ENCODE data around the gene SLC26A2. TPM values are rescaled to one million over a fixed set of nuclear protein-coding genes. Genes with fewer than 3 reads are reported as not detected.

SLC26A2 gene
- total RNA-seq, 1 donor from 2014 or later: 15.4 TPM

DNA sequence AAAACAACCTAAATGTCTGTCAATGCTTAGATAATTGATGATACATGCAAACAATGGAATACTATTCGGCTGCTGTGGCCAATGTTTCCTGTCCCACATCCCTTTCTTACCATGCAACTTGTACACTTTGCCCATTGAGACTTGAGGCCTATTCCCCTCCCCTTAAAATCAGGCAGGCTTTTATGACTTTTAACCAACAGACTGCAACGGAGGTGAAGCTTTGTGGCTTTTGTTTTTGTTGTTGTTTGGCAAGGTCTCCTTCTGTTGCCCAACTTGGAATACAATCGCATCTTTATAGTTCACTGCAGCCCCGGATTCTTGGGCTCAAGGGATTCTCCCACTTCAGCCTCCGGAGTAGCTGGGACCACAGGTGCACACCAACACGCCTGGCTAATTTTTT lies 5.8 kb upstream of the SLC26A2 start:
- TF ChIP-seq, protein P1, sequence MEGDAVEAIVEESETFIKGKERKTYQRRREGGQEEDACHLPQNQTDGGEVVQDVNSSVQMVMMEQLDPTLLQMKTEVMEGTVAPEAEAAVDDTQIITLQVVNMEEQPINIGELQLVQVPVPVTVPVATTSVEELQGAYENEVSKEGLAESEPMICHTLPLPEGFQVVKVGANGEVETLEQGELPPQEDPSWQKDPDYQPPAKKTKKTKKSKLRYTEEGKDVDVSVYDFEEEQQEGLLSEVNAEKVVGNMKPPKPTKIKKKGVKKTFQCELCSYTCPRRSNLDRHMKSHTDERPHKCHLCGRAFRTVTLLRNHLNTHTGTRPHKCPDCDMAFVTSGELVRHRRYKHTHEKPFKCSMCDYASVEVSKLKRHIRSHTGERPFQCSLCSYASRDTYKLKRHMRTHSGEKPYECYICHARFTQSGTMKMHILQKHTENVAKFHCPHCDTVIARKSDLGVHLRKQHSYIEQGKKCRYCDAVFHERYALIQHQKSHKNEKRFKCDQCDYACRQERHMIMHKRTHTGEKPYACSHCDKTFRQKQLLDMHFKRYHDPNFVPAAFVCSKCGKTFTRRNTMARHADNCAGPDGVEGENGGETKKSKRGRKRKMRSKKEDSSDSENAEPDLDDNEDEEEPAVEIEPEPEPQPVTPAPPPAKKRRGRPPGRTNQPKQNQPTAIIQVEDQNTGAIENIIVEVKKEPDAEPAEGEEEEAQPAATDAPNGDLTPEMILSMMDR (IDR thresholded peaks at IDR 0.05; ENCODE audit: insufficient read depth, low read length, poor library complexity, severe bottlenecking): no peak
- no peaks in the 10 kb centered on the region for H3K27me3 ChIP-seq (ENCODE audit: control insufficient read depth, insufficient read depth, low read length)
- no peaks in the 10 kb centered on the region for H3K36me3 ChIP-seq (ENCODE audit: control insufficient read depth, insufficient read depth, low read length)
- no peak overlapping the region for H3K4me3 ChIP-seq (ENCODE audit: low read depth, low read length)
- DNase-seq (ENCODE audit: low read depth): no peak

DNA sequence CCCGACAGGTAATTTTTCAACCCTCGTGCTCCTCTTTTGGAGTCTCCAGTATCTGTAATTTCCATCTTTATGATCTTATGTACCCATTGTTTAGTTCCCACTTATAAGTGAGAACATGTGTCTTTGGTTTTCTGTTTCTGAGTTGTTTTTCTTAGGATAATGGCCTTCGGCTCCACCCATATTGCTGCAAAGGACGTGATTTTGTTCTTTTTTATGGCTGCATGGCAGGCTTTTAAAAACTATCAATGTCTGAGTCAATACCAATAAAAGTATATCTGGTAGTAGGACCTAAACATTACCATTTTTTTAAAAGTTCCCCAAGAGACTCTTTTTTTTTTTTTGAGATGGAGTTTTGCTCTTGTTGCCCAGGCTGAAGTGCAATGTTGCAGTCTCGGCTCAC lies 3.9 kb upstream of the SLC26A2 start:
- Histone ChIP-seq H3K4me3 (ENCODE audit: low read depth, low read length) (no peak overlapping the region), H3K36me3 (ENCODE audit: control insufficient read depth, insufficient read depth, low read length) (no peaks in the 10 kb centered on the region), H3K27me3 (ENCODE audit: control insufficient read depth, insufficient read depth, low read length) (no peaks in the 10 kb centered on the region)
- no peak for DNase-seq (ENCODE audit: low read depth)
- TF ChIP-seq, protein P1 (IDR thresholded peaks at IDR 0.05; ENCODE audit: insufficient read depth, low read length, poor library complexity, severe bottlenecking): no peak

DNA sequence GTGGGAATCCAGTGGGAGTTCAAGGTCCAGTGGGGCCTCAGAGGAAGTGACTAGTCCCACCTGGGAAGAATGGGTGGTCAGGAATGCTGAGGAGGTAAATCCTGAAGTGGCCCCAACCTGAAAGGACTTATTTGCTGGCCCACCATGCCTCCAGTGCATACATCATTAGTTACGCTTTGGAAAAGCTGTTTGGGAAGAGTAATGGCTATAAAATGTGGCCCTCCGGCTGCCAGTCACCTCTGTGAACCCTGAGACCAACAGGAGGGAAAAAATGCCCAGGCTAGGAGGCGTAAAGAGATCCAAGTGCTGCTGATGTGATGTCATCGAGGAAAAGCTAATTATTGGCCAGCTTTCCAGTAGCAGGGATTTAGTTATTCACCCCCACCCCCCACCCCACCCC lies 2.7 kb upstream of the SLC26A2 start:
- H3K4me3 ChIP-seq (ENCODE audit: low read depth, low read length): no peak overlapping the region
- TF ChIP-seq, protein P1 (IDR thresholded peaks at IDR 0.05; ENCODE audit: insufficient read depth, low read length, poor library complexity, severe bottlenecking): no peak
- peak; percentile 91 for DNase-seq (ENCODE audit: low read depth)
- H3K27me3 ChIP-seq (ENCODE audit: control insufficient read depth, insufficient read depth, low read length): no peaks in the 10 kb centered on the region
- H3K36me3 ChIP-seq (ENCODE audit: control insufficient read depth, insufficient read depth, low read length): no peaks in the 10 kb centered on the region

DNA sequence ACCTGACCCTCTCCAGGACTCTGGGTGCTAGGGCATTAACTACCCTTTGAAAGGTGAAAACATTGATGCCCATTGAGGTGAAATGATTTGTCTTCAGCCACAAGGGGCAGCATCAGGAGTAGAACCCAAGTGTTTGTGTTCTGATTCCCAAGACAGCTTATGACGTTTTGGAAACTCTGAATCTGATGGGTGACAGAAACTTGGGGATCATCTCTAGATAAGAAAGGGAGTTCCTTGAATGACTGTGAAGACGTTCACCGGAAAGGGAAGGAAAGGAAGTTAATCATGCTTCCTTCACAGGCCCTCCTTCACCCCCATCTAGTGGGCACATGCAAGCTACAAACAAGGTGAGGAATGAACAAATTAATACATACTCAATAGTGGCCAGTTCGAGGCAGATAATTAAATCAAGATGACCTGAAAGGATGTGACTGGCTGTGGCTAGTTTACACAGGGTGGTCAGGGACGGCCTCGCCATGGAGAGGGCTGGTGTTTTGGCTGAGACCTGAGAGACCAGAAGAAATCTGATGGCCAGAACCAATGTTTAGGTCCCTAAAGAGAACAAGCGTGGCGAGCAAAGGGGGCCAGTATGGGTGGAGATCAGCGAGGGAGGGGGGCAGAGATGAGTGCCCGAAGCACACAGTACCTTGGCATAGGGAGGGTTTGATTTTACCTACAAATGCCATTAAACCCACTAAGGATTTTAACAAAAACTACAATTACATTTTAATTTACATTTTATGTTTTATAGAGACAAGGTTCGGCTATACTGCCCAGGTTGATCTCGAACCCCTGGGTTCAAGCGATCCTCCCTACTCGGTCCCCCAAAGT lies 937 bp upstream of the SLC26A2 start:
- peak overlapping the region; percentile 77 for H3K4me3 ChIP-seq (ENCODE audit: low read depth, low read length)
- DNase-seq (ENCODE audit: low read depth): no peak
- H3K27me3 ChIP-seq (ENCODE audit: control insufficient read depth, insufficient read depth, low read length): no peaks in the 10 kb centered on the region
- no peaks in the 10 kb centered on the region for H3K36me3 ChIP-seq (ENCODE audit: control insufficient read depth, insufficient read depth, low read length)
- TF ChIP-seq, protein P1 (IDR thresholded peaks at IDR 0.05; ENCODE audit: insufficient read depth, low read length, poor library complexity, severe bottlenecking): peak; percentile 41

DNA sequence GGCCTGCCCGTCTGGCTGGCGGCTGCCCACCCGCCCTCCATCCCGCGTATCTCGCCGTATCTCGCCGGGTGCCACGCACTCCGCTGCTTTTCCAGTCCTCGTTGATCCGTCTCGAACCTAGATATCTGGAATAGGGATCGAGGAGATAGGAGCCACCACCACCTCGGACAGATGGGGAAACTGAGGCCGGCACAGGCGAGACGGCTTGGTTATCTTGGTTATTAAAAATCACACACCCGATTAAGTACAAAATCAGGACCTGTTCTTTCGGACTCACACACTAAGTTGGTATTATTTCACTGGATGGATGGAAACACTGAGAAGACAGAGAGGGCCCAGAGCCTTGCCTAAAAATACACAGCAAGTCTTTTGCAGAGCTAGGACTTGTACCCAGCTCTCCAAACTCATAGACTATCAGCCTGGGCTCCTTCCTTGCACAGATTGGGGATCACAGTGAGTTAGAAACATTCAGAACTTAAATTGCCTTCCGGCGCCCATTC lies 678 bp downstream of the SLC26A2 start:
- Histone ChIP-seq H3K4me3 (ENCODE audit: low read depth, low read length) (peak overlapping the region; percentile 77), H3K36me3 (ENCODE audit: control insufficient read depth, insufficient read depth, low read length) (no peaks in the 10 kb centered on the region), H3K27me3 (ENCODE audit: control insufficient read depth, insufficient read depth, low read length) (no peaks in the 10 kb centered on the region)
- DNase-seq (ENCODE audit: low read depth): no peak
- TF ChIP-seq, protein P1 (IDR thresholded peaks at IDR 0.05; ENCODE audit: insufficient read depth, low read length, poor library complexity, severe bottlenecking): no peak

Data from kidney epithelial cell (primary cell).